Esophagus muscularis mucosa (tissue), 4 donors: Measurements from ENCODE around the gene STYXL1. TPM values are rescaled to one million over a fixed set of nuclear protein-coding genes. Genes with fewer than 3 reads are reported as not detected.
A peak's percentile ranks its signal among the peaks of the same experiment; 100 is the strongest.

Source experiments
- DNase-seq: peaks from one replicate; pipeline ENCODE4 v3.0.0-alpha.2; 2017; ENCODE audit errors: extremely low spot score
- H3K27ac ChIP-seq, 4 donors: fragments of 200-600 bp; sonication (generic); replicated peaks in 1 of 4; 1 replicate in 3 of 4; 2 replicates in 1 of 4; pipeline ENCODE4 v1.5.1; 2016 to 2019; ENCODE audit warnings: mild to moderate bottlenecking in 1 of 4
- H3K27me3 ChIP-seq, 4 donors: fragments of 200-600 bp; sonication (generic); one replicate each; pipeline versions ENCODE4 v1.5.1 to v1.6.0; 2016 to 2019
- H3K36me3 ChIP-seq, 4 donors: fragments of 200-600 bp; sonication (generic); one replicate each; pipeline ENCODE4 v1.5.1; 2016 to 2019
- H3K4me1 ChIP-seq, 4 donors: fragments of 200-600 bp; sonication (generic); one replicate each; pipeline ENCODE4 v1.5.1; 2016 to 2019
- H3K4me3 ChIP-seq, 4 donors: fragments of 200-600 bp; sonication (generic); 1 replicate in 2 of 4; 2 replicates in 2 of 4; pipeline ENCODE4 v1.5.1; 2016 to 2019; ENCODE audit warnings: mild to moderate bottlenecking in 4 of 4, moderate library complexity in 1 of 4
- H3K9me3 ChIP-seq, 4 donors: fragments of 200-600 bp; sonication (generic); 1 replicate in 3 of 4; 2 replicates in 1 of 4; pipeline ENCODE4 v1.5.1; 2016 to 2019
- CTCF ChIP-seq, 3 experiments: fragments of 200-600 bp in 2 of 3; fragments of 450-650 bp in 1 of 3; sonication (generic) in 2 of 3; IDR thresholded peaks; one replicate each; pipeline ENCODE4 v1.5.1; 2017 to 2019; ENCODE audit warnings: antibody characterized with exemption in 3 of 3, mild to moderate bottlenecking in 2 of 3, moderate library complexity in 1 of 3
- EP300 ChIP-seq: sonication (generic); formaldehyde crosslinking; IDR thresholded peaks from one replicate; pipeline ENCODE4 v1.6.1; 2017; ENCODE audit warnings: antibody characterized with exemption
- POLR2A ChIP-seq: fragments of 450-650 bp; IDR thresholded peaks from one replicate; pipeline ENCODE4 v1.6.1; 2017; ENCODE audit warnings: antibody characterized with exemption, moderate library complexity, mild to moderate bottlenecking, low read depth
- POLR2AphosphoS5 ChIP-seq, 2 donors: sonication (generic); formaldehyde crosslinking; IDR thresholded peaks; one replicate each; pipeline ENCODE4 v1.6.1; 2017; ENCODE audit warnings: antibody characterized with exemption in 2 of 2
- WGBS: methylation state at CpG from one replicate; pipeline ENCODE4 v1.1.5; 2018; 5-methylcytosine and 5-hydroxymethylcytosine counted together
- intact Hi-C: fragments of 100-400 bp; cut with DNase I; formaldehyde crosslinking; loops from one replicate; pipeline ENCODE4 v1.15.1; 2023
- total RNA-seq, 4 donors: library from RNA; depleted of rRNA; stranded (reverse); fragments of >200 nt; gene quantifications; one replicate each; pipeline versions ENCODE4 v1.1.0 to v1.2.1, GENCODE V29; 2016

STYXL1 gene
- total RNA-seq, 4 donors from 2014 or later: 13.9 to 20.0 (median 17.9) TPM

- no peak overlapping the region for H3K4me3 ChIP-seq
- H3K27ac ChIP-seq: peak overlapping the region; percentile 81 to 88 (median 86)
- 71% methylated on average over 29 of the region's 47 CpGs for WGBS
- H3K9me3 ChIP-seq: peaks cover 0 to 12% (median 0%) of the 10 kb centered on the region in 4 donors
- H3K36me3 ChIP-seq: peaks cover 4 to 13% (median 12%) of the 10 kb centered on the region in 4 donors
- no peaks in the 10 kb centered on the region for H3K27me3 ChIP-seq
- DNase-seq: no peak
- H3K4me1 ChIP-seq: peaks cover 22 to 38% (median 35%) of the 10 kb centered on the region in 4 donors
- TF ChIP-seq POLR2AphosphoS5 (IDR thresholded peaks at IDR 0.05) (peak; percentile 17 to 66), CTCF (IDR thresholded peaks at IDR 0.05) (peak in 1 of 3 experiments; percentile 7), EP300 (no peak)
- intact Hi-C loops: no loop called here
Observed at GRCh38 chr7:76071316-76072242, 23.8 kb upstream of the STYXL1 start.

- Histone ChIP-seq H3K4me1 (peaks cover 23 to 38% (median 35%) of the 10 kb centered on the region in 4 donors), H3K27ac (peak overlapping the region; percentile 60 to 88 (median 84)), H3K9me3 (peaks cover 0 to under 1% (median 0%) of the 10 kb centered on the region in 4 donors), H3K27me3 (no peaks in the 10 kb centered on the region), H3K4me3 (no peak overlapping the region), H3K36me3 (peaks cover 27 to 37% (median 35%) of the 10 kb centered on the region in 4 donors)
- 5% methylated on average over 5 of the region's 8 CpGs for WGBS
- DNase-seq: no peak
- intact Hi-C loops: no loop called here
- TF ChIP-seq EP300 (peak; percentile 72), POLR2AphosphoS5 (IDR thresholded peaks at IDR 0.05) (peak; percentile 62 to 64), CTCF (IDR thresholded peaks at IDR 0.05) (peak in 2 of 3 experiments; percentile 34 to 36), POLR2A (no peak)
Observed at GRCh38 chr7:76069238-76069638, 21.4 kb upstream of the STYXL1 start.

- H3K4me1 ChIP-seq: peaks cover 30 to 40% (median 39%) of the 10 kb centered on the region in 4 donors
- peaks cover 35 to 60% (median 58%) of the 10 kb centered on the region in 4 donors for H3K36me3 ChIP-seq
- H3K9me3 ChIP-seq: no peaks in the 10 kb centered on the region
- H3K4me3 ChIP-seq: no peak overlapping the region
- H3K27me3 ChIP-seq: no peaks in the 10 kb centered on the region
- WGBS: 88% methylated on average over 10 of the region's 14 CpGs
- H3K27ac ChIP-seq: no peak overlapping the region
- TF ChIP-seq POLR2AphosphoS5 (IDR thresholded peaks at IDR 0.05) (no peak), POLR2A (no peak), CTCF (IDR thresholded peaks at IDR 0.05) (no peak), EP300 (no peak)
- intact Hi-C loops: no loop called here
- no peak for DNase-seq
Observed at GRCh38 chr7:76066716-76067503, 19.1 kb upstream of the STYXL1 start.

- TF ChIP-seq CTCF (IDR thresholded peaks at IDR 0.05) (no peak), EP300 (no peak), POLR2A (no peak), POLR2AphosphoS5 (IDR thresholded peaks at IDR 0.05) (no peak)
- H3K4me1 ChIP-seq: peaks cover 20 to 39% (median 28%) of the 10 kb centered on the region in 4 donors
- H3K36me3 ChIP-seq: peaks cover 49 to 78% (median 76%) of the 10 kb centered on the region in 4 donors
- H3K4me3 ChIP-seq: no peak overlapping the region
- H3K27ac ChIP-seq: no peak overlapping the region
- intact Hi-C loops: no loop called here
- H3K9me3 ChIP-seq: no peaks in the 10 kb centered on the region
- WGBS: 93% methylated on average over 14 of the region's 14 CpGs
- DNase-seq: no peak
- no peaks in the 10 kb centered on the region for H3K27me3 ChIP-seq
Observed at GRCh38 chr7:76065016-76065612, 17.3 kb upstream of the STYXL1 start.
